Mesothelial cell of epicardium (in vitro differentiated cells): Measurements from ENCODE around the gene ZNF14. TPM values are rescaled to one million over a fixed set of nuclear protein-coding genes. Genes with fewer than 3 reads are reported as not detected.
"Not testable (repeated sequence)": the region's sequence is repeated elsewhere in the genome, so short reads cannot be mapped to it uniquely, and the experiment has no call there.

Experiments used
- DNase-seq, 2 experiments: peaks; one replicate each; pipeline ENCODE4 v3.0.0; 2021; ENCODE audit warnings: low spot score in 2 of 2; ENCODE audit not compliant: unreplicated experiment in 2 of 2
- H3K27ac Mint-ChIP-seq: 2 replicates; pipeline ENCODE4 v1.8.0; 2021; ENCODE audit warnings: mixed read lengths
- H3K27me3 Mint-ChIP-seq: 2 replicates; pipeline ENCODE4 v1.8.0; 2021; ENCODE audit warnings: low read depth, mixed read lengths
- H3K36me3 Mint-ChIP-seq: 2 replicates; pipeline ENCODE4 v1.8.0; 2021; ENCODE audit warnings: mixed read lengths
- H3K4me1 Mint-ChIP-seq: 2 replicates; pipeline ENCODE4 v1.8.0; 2021; ENCODE audit warnings: mixed read lengths
- H3K4me3 Mint-ChIP-seq: 2 replicates; pipeline ENCODE4 v1.8.0; 2021; ENCODE audit warnings: mild to moderate bottlenecking, moderate library complexity, mixed read lengths
- H3K9me3 Mint-ChIP-seq: 2 replicates; pipeline ENCODE4 v1.8.0; 2021; ENCODE audit warnings: mixed read lengths
- CTCF ChIP-seq: fragments of 200-600 bp; sonication (generic); IDR thresholded peaks from one replicate; pipeline ENCODE4 v1.5.0; 2021; ENCODE audit warnings: antibody characterized with exemption; ENCODE audit not compliant: unreplicated experiment
- total RNA-seq: library from RNA; stranded (reverse); gene quantifications from 3 replicates; pipeline ENCODE4 v1.2.1, GENCODE V29; 2021

The ZNF14 gene
- total RNA-seq, 1 donor from 2014 or later: 11.7 TPM

GRCh38 chr19:19672816-19673215 is 60.1 kb downstream of the ZNF14 start:
- H3K9me3 Mint-ChIP-seq: peaks cover 19% of the 10 kb centered on the region
- peaks cover 32% of the 10 kb centered on the region for H3K36me3 Mint-ChIP-seq
- peaks cover 12% of the 10 kb centered on the region for H3K4me1 Mint-ChIP-seq
- no peak for TF ChIP-seq CTCF
- H3K4me3 Mint-ChIP-seq: no peak overlapping the region
- H3K27me3 Mint-ChIP-seq: no peaks in the 10 kb centered on the region
- H3K27ac Mint-ChIP-seq: no peak overlapping the region
- no peak for DNase-seq

- H3K27me3 Mint-ChIP-seq: no peaks in the 10 kb centered on the region
- H3K4me1 Mint-ChIP-seq: peaks cover 12% of the 10 kb centered on the region
- H3K9me3 Mint-ChIP-seq: peaks cover 3% of the 10 kb centered on the region
- no peak for DNase-seq
- peaks cover 8% of the 10 kb centered on the region for H3K36me3 Mint-ChIP-seq
- peak overlapping the region; percentile 87 for H3K4me3 Mint-ChIP-seq
- peak overlapping the region; percentile 30 for H3K27ac Mint-ChIP-seq
- no peak for TF ChIP-seq CTCF
These were observed 62.8 kb downstream of the ZNF14 start for GRCh38 chr19:19670070-19670551.

GRCh38 chr19:19668230-19669012 is 64.5 kb downstream of the ZNF14 start, which contains the start of gene ZNF101:
Gene ZNF101 (plus strand): TSS chr19:19668839. CDS start chr19:19668964, 125 bp downstream.
- H3K27ac Mint-ChIP-seq: peak within 1 kb of the TSS; percentile 86
- H3K36me3 Mint-ChIP-seq: peaks cover 2% of the 10 kb centered on the region
- H3K9me3 Mint-ChIP-seq: no peaks in the 10 kb centered on the region
- H3K4me1 Mint-ChIP-seq: peaks cover 12% of the 10 kb centered on the region
- H3K27me3 Mint-ChIP-seq: no peaks in the 10 kb centered on the region
- no peak for TF ChIP-seq CTCF
- DNase-seq: peak; percentile 83 to 89
- peak within 1 kb of the TSS; percentile 87 for H3K4me3 Mint-ChIP-seq

- not testable (repeated sequence) for H3K4me3 Mint-ChIP-seq, H3K27me3 Mint-ChIP-seq, DNase-seq, H3K27ac Mint-ChIP-seq, H3K9me3 Mint-ChIP-seq, H3K36me3 Mint-ChIP-seq
- peaks cover 32% of the 10 kb centered on the region for H3K4me1 Mint-ChIP-seq
These were observed 67.4 kb downstream of the ZNF14 start for GRCh38 chr19:19665420-19665948.

GRCh38 chr19:19663256-19664120 is 69.4 kb downstream of the ZNF14 start, which contains the start of gene ATP13A1:
Gene ATP13A1 (minus strand): TSS chr19:19663676. CDS start chr19:19663666, 10 bp downstream.
- Mint-ChIP-seq H3K4me1 (peaks cover 25% of the 10 kb centered on the region), H3K27ac (peak within 1 kb of the TSS; percentile 98), H3K9me3 (no peaks in the 10 kb centered on the region), H3K4me3 (peak within 1 kb of the TSS; percentile 93), H3K36me3 (peaks cover 1% of the 10 kb centered on the region), H3K27me3 (no peaks in the 10 kb centered on the region)
- peak; percentile 83 to 89 for DNase-seq
- TF ChIP-seq CTCF: no peak
